Glutamatergic neuron (in vitro differentiated cells): ENCODE results near the gene MSRB3. TPM values are rescaled to one million over a fixed set of nuclear protein-coding genes. Genes with fewer than 3 reads are reported as not detected.

Experiments
- DNase-seq: peaks from one replicate; pipeline ENCODE4 v3.0.0; 2022
- H3K27ac Mint-ChIP-seq: one replicate; pipeline ENCODE4 v1.8.0; 2020; ENCODE audit warnings: mild to moderate bottlenecking, mixed read lengths, inconsistent platforms; ENCODE audit not compliant: unreplicated experiment
- H3K27me3 Mint-ChIP-seq: one replicate; pipeline ENCODE4 v1.8.0; 2020; ENCODE audit warnings: mild to moderate bottlenecking, moderate library complexity, mixed read lengths, inconsistent platforms; ENCODE audit not compliant: unreplicated experiment
- H3K36me3 Mint-ChIP-seq: one replicate; pipeline ENCODE4 v1.8.0; 2020; ENCODE audit warnings: mild to moderate bottlenecking, mixed read lengths, inconsistent platforms; ENCODE audit not compliant: unreplicated experiment
- H3K4me1 Mint-ChIP-seq: one replicate; pipeline ENCODE4 v1.8.0; 2020; ENCODE audit warnings: mild to moderate bottlenecking, low read depth, mixed read lengths, inconsistent platforms; ENCODE audit not compliant: unreplicated experiment
- H3K4me3 Mint-ChIP-seq: one replicate; pipeline ENCODE4 v1.8.0; 2020; ENCODE audit warnings: mild to moderate bottlenecking, mixed read lengths, inconsistent platforms; ENCODE audit not compliant: unreplicated experiment
- H3K9me3 Mint-ChIP-seq: one replicate; pipeline ENCODE4 v1.8.0; 2020; ENCODE audit warnings: mild to moderate bottlenecking, moderate library complexity, mixed read lengths, inconsistent platforms; ENCODE audit not compliant: unreplicated experiment
- CTCF ChIP-seq: fragments of 200-600 bp; sonication (generic); IDR thresholded peaks from one replicate; pipeline ENCODE4 v1.5.0; 2021; ENCODE audit not compliant: partially characterized antibody, unreplicated experiment
- total RNA-seq: library from RNA; stranded (reverse); fragmentation: NEBNext Ultra II Directional; extraction: Animal tissue kit (Norgen Biotek cat#: 25700); gene quantifications from one replicate; pipeline ENCODE4 v1.2.1, GENCODE V29; 2021; ENCODE audit not compliant: unreplicated experiment

The MSRB3 gene
- total RNA-seq, 1 donor from 2014 or later, result 1.6 TPM

- no peak for TF ChIP-seq CTCF
- no peaks in the 10 kb centered on the region for H3K27me3 Mint-ChIP-seq
- H3K4me1 Mint-ChIP-seq, result peaks cover 9% of the 10 kb centered on the region
- no peak overlapping the region for H3K27ac Mint-ChIP-seq
- DNase-seq, result no peak
- no peaks in the 10 kb centered on the region for H3K9me3 Mint-ChIP-seq
- no peak overlapping the region for H3K4me3 Mint-ChIP-seq
- no peaks in the 10 kb centered on the region for H3K36me3 Mint-ChIP-seq
Measured at GRCh38 chr12:65339161-65339560, 60.7 kb downstream of the MSRB3 start.

GRCh38 chr12:65343230-65343629 lies 64.7 kb downstream of the MSRB3 start:
- Mint-ChIP-seq H3K27me3 (no peaks in the 10 kb centered on the region), H3K9me3 (no peaks in the 10 kb centered on the region), H3K4me3 (no peak overlapping the region), H3K27ac (no peak overlapping the region), H3K4me1 (peaks cover 10% of the 10 kb centered on the region), H3K36me3 (no peaks in the 10 kb centered on the region)
- no peak for DNase-seq
- TF ChIP-seq CTCF, result no peak

- TF ChIP-seq CTCF, result no peak
- H3K27ac Mint-ChIP-seq, result peak overlapping the region; percentile 1
- no peak for DNase-seq
Measured at GRCh38 chr12:65343801-65344200, 65.3 kb downstream of the MSRB3 start.

GRCh38 chr12:65355461-65355860 lies 77.0 kb downstream of the MSRB3 start:
- H3K27ac Mint-ChIP-seq, result no peak overlapping the region
- peaks cover 2% of the 10 kb centered on the region for H3K27me3 Mint-ChIP-seq
- no peaks in the 10 kb centered on the region for H3K36me3 Mint-ChIP-seq
- H3K4me3 Mint-ChIP-seq, result no peak overlapping the region
- peaks cover 1% of the 10 kb centered on the region for H3K9me3 Mint-ChIP-seq
- DNase-seq, result no peak
- no peak for TF ChIP-seq CTCF
- H3K4me1 Mint-ChIP-seq, result no peaks in the 10 kb centered on the region

More at GRCh38 chr12:65343801-65344200, 65.3 kb downstream of the MSRB3 start:
- H3K4me3 Mint-ChIP-seq, result no peak overlapping the region
- H3K36me3 Mint-ChIP-seq, result no peaks in the 10 kb centered on the region
- H3K4me1 Mint-ChIP-seq, result peaks cover 10% of the 10 kb centered on the region
- no peaks in the 10 kb centered on the region for H3K9me3 Mint-ChIP-seq
- H3K27me3 Mint-ChIP-seq, result no peaks in the 10 kb centered on the region

- Mint-ChIP-seq H3K4me3 (no peak overlapping the region), H3K36me3 (no peaks in the 10 kb centered on the region), H3K9me3 (no peaks in the 10 kb centered on the region), H3K27ac (no peak overlapping the region), H3K27me3 (no peaks in the 10 kb centered on the region), H3K4me1 (no peaks in the 10 kb centered on the region)
- DNase-seq, result no peak
- TF ChIP-seq CTCF, result no peak
Measured at GRCh38 chr12:65362234-65363031, 84.0 kb downstream of the MSRB3 start.
